Measurements from ENCODE around the gene VAV2.
A peak's percentile ranks its signal among the peaks of the same experiment; 100 is the strongest.

The VAV2 gene

DNA sequence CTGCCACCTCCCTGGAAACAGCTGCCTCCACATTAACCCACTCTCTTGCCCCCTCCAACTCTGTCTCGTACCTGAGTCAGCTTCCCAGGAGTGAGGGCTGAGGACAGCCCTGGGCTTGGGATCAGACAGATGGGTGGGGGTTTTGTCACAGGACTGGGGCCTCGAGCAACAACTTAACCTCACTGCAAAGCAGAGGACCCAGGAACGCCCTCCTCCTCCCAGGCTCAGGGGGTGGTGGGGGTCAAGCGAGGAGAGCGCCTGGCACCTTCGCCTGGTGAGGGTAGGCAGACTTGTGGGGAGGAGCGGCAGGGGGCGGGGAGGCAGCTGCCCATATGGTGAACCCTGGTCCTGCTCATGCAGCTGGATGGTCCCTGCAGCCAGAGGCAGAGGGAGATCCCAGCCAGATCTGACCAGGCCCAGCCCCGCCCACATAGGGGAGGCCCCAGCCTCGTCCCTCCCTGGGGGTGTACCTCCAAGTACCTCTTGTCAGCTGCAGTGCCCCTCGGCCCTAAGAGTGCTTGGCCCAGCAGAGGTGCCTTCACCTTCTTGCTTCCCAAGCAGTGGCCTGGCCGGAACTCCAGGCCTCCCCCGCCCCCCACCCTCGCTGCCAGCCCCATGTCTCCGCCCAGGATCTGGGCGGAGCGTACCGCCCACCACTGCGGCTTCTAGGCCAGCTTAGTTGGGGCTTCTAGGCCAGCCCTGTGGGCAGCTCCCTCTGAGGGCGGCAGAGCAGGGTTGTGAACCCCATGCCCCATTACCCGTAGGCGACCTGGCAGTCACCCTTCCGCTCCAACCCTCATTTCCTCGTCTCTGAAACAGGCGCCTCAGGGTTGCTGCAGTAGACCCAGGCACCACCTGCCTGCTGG, 254.1 kb downstream of the VAV2 start, which contains the start of gene SARDH:
Gene SARDH (minus strand): TSS at position 579 of the 866 bp plus-strand sequence. CDS start 4,179 bp downstream, outside the sequence.
- Histone ChIP-seq H3K9me3 (ENCODE audit: severe bottlenecking) (no peaks in the 10 kb centered on the region), H3K4me3 (ENCODE audit: severe bottlenecking) (no peak within 1 kb of the TSS), H3K36me3 (ENCODE audit: low read depth) (no peaks in the 10 kb centered on the region), H3K27me3 (ENCODE audit: insufficient read depth, poor library complexity, severe bottlenecking) (no peaks in the 10 kb centered on the region), H3K27ac (ENCODE audit: poor library complexity, severe bottlenecking) (no peak within 1 kb of the TSS), H3K4me1 (ENCODE audit: insufficient read depth, poor library complexity, severe bottlenecking) (no peaks in the 10 kb centered on the region)
- TF ChIP-seq, protein P1, sequence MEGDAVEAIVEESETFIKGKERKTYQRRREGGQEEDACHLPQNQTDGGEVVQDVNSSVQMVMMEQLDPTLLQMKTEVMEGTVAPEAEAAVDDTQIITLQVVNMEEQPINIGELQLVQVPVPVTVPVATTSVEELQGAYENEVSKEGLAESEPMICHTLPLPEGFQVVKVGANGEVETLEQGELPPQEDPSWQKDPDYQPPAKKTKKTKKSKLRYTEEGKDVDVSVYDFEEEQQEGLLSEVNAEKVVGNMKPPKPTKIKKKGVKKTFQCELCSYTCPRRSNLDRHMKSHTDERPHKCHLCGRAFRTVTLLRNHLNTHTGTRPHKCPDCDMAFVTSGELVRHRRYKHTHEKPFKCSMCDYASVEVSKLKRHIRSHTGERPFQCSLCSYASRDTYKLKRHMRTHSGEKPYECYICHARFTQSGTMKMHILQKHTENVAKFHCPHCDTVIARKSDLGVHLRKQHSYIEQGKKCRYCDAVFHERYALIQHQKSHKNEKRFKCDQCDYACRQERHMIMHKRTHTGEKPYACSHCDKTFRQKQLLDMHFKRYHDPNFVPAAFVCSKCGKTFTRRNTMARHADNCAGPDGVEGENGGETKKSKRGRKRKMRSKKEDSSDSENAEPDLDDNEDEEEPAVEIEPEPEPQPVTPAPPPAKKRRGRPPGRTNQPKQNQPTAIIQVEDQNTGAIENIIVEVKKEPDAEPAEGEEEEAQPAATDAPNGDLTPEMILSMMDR (IDR thresholded peaks at IDR 0.05; ENCODE audit: poor library complexity, severe bottlenecking), result no peak
- peak; percentile 45 for DNase-seq (ENCODE audit: low spot score)
- ATAC-seq (ENCODE audit: low read depth), result no peak

DNA sequence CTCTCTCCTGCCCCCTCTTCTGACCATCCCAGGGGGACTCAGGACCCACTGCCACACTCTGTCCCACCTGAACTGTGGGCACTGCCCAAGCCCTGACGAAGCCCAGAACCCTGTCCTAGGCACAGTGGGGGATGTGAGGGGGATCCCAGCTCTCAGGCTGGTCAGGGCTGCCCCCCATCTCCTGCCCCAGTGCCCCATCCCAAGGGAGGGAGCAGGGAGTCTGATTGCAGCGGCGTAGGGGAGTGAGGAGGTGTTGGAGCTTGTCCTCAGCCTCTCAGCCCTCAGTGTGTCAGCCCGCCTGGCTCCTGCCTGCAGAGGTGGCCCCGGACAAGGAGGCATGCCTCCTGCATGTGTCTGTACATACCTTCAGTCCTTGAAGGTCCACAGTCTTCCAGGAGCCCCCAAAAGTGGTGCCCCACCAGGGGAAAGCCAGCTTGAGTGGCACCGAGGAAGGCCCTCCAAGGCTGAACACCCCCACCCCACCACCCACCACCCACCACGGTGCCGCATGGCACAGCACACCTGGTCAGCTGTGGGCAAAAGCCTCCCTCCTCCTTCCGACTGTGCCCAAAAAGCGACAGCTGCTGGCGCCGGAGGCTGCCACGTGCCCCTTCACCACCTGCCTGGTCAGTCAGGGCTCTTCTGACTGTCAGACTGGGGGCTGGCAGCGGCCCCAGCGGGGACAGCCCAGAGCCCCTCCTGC, 254.9 kb downstream of the VAV2 start:
- no peaks in the 10 kb centered on the region for H3K9me3 ChIP-seq (ENCODE audit: severe bottlenecking)
- DNase-seq (ENCODE audit: low spot score), result peak; percentile 51
- no peaks in the 10 kb centered on the region for H3K27me3 ChIP-seq (ENCODE audit: insufficient read depth, poor library complexity, severe bottlenecking)
- no peaks in the 10 kb centered on the region for H3K36me3 ChIP-seq (ENCODE audit: low read depth)
- H3K4me3 ChIP-seq (ENCODE audit: severe bottlenecking), result no peak overlapping the region
- H3K4me1 ChIP-seq (ENCODE audit: insufficient read depth, poor library complexity, severe bottlenecking), result no peaks in the 10 kb centered on the region
- H3K27ac ChIP-seq (ENCODE audit: poor library complexity, severe bottlenecking), result no peak overlapping the region
- no peak; the same call in 2 of the 3 replicates for ATAC-seq (ENCODE audit: low read depth)
- TF ChIP-seq, protein P1 (IDR thresholded peaks at IDR 0.05; ENCODE audit: poor library complexity, severe bottlenecking), result no peak

DNA sequence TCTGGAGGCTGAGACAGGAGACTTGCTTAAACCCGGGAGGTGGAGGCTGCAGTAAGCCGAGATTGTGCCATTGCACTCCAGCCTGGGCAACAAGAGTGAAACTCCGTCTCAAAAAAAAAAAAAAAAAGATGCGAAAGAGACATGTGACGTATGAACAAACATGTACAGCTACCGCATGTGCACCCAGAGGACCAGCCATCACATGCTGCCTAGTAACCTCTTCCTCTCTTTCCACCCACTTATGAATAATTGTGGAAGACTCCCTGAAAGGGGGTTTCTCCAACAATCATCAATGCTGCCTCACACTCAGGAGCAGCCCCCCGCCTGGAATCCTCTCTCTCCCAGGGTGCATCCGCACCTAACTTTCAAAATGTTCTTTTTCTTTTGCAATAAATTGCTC, 256.2 kb downstream of the VAV2 start:
- Histone ChIP-seq H3K27me3 (ENCODE audit: insufficient read depth, poor library complexity, severe bottlenecking) (no peaks in the 10 kb centered on the region), H3K9me3 (ENCODE audit: severe bottlenecking) (no peaks in the 10 kb centered on the region), H3K36me3 (ENCODE audit: low read depth) (no peaks in the 10 kb centered on the region), H3K4me1 (ENCODE audit: insufficient read depth, poor library complexity, severe bottlenecking) (no peaks in the 10 kb centered on the region), H3K4me3 (ENCODE audit: severe bottlenecking) (no peak overlapping the region), H3K27ac (ENCODE audit: poor library complexity, severe bottlenecking) (no peak overlapping the region)
- TF ChIP-seq, protein P1 (IDR thresholded peaks at IDR 0.05; ENCODE audit: poor library complexity, severe bottlenecking), result no peak
- DNase-seq (ENCODE audit: low spot score) (no peak), ATAC-seq (ENCODE audit: low read depth) (no peak)

DNA sequence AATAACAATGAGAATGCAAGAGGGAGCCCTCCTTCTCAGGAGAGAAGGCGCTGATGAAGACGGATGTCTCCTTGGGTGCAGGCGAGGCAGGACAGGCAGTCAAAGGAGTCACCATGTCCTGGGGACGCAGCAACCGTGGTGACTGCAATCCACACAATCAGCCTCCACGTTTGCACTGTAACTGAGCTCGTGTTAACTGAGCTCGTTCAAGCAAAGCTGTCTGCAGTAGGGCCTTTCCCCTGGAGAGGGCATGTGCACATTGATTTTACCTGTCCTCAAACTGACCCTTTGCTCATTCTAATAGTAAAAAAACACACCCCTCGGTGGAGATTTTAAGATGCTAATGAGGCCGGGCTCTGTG, 256.7 kb downstream of the VAV2 start:
- ATAC-seq (ENCODE audit: low read depth) (no peak), DNase-seq (ENCODE audit: low spot score) (peak; percentile 49)
- no peaks in the 10 kb centered on the region for H3K4me1 ChIP-seq (ENCODE audit: insufficient read depth, poor library complexity, severe bottlenecking)
- H3K9me3 ChIP-seq (ENCODE audit: severe bottlenecking), result no peaks in the 10 kb centered on the region
- H3K27ac ChIP-seq (ENCODE audit: poor library complexity, severe bottlenecking), result no peak overlapping the region
- TF ChIP-seq, protein P1 (IDR thresholded peaks at IDR 0.05; ENCODE audit: poor library complexity, severe bottlenecking), result no peak
- no peak overlapping the region for H3K4me3 ChIP-seq (ENCODE audit: severe bottlenecking)
- no peaks in the 10 kb centered on the region for H3K27me3 ChIP-seq (ENCODE audit: insufficient read depth, poor library complexity, severe bottlenecking)
- H3K36me3 ChIP-seq (ENCODE audit: low read depth), result no peaks in the 10 kb centered on the region
